Dedifferentiated amniotic fluid mesenchymal stem cell (primary cell): ENCODE measurements around the gene TRIP10.
"Not testable (repeated sequence)": the region's sequence is repeated elsewhere in the genome, so short reads cannot be mapped to it uniquely, and the experiment has no call there.

Experiments used
- DNase-seq: peaks from one replicate; pipeline ENCODE4 v3.0.0-alpha.2; 2016; ENCODE audit errors: extremely low spot score

Gene TRIP10

GRCh38 chr19:6767357-6768235 is 28.1 kb downstream of the TRIP10 start, which contains the start of gene SH2D3A:
Gene SH2D3A (minus strand): TSS chr19:6767435. CDS start chr19:6763748, 3,687 bp downstream.
- no peak for DNase-seq

- DNase-seq = no peak
Observed at GRCh38 chr19:6768236-6768785, 28.8 kb downstream of the TRIP10 start.

GRCh38 chr19:6769006-6769619 is 29.6 kb downstream of the TRIP10 start:
- no peak for DNase-seq

- not testable (repeated sequence) for DNase-seq
Observed at GRCh38 chr19:6771648-6772027, 32.2 kb downstream of the TRIP10 start.

- DNase-seq = no peak
Observed at GRCh38 chr19:6772028-6772865, 32.8 kb downstream of the TRIP10 start, which contains the start of gene VAV1. Gene VAV1 (plus strand): TSS chr19:6772708. CDS start chr19:6772808, 100 bp downstream.

- DNase-seq = no peak
Observed at GRCh38 chr19:6772866-6773322, 33.4 kb downstream of the TRIP10 start.

- DNase-seq = no peak
Observed at GRCh38 chr19:6773323-6773931, 33.9 kb downstream of the TRIP10 start.

- DNase-seq = no peak
Observed at GRCh38 chr19:6774821-6775707, 35.6 kb downstream of the TRIP10 start.

- DNase-seq = not testable (repeated sequence)
Observed at GRCh38 chr19:6776045-6776444, 36.6 kb downstream of the TRIP10 start.

- no peak for DNase-seq
Observed at GRCh38 chr19:6776999-6777398, 37.5 kb downstream of the TRIP10 start.

- no peak for DNase-seq
Observed at GRCh38 chr19:6777434-6777833, 38.0 kb downstream of the TRIP10 start.

- no peak for DNase-seq
Observed at GRCh38 chr19:6778386-6778785, 38.9 kb downstream of the TRIP10 start.

GRCh38 chr19:6779206-6779605 is 39.7 kb downstream of the TRIP10 start:
- no peak for DNase-seq

- no peak for DNase-seq
Observed at GRCh38 chr19:6787393-6787792, 47.9 kb downstream of the TRIP10 start.

- no peak for DNase-seq
Observed at GRCh38 chr19:6788896-6789295, 49.4 kb downstream of the TRIP10 start.

- DNase-seq = no peak
Observed at GRCh38 chr19:6790194-6791128, 51.0 kb downstream of the TRIP10 start.

GRCh38 chr19:6791237-6791636 is 51.8 kb downstream of the TRIP10 start:
- no peak for DNase-seq

GRCh38 chr19:6793411-6793810 is 53.9 kb downstream of the TRIP10 start:
- DNase-seq = no peak

GRCh38 chr19:6793973-6794372 is 54.5 kb downstream of the TRIP10 start:
- no peak for DNase-seq
